ENCODE data around the gene MVB12B. TPM values are rescaled to one million over a fixed set of nuclear protein-coding genes. Genes with fewer than 3 reads are reported as not detected.

MVB12B gene
- total and polyA plus RNA-seq, 2 of the 8 experiments (the other 6 are each of a cell fraction or from before 2014, with no cell fraction given): 2.6 to 5.0 TPM

DNA sequence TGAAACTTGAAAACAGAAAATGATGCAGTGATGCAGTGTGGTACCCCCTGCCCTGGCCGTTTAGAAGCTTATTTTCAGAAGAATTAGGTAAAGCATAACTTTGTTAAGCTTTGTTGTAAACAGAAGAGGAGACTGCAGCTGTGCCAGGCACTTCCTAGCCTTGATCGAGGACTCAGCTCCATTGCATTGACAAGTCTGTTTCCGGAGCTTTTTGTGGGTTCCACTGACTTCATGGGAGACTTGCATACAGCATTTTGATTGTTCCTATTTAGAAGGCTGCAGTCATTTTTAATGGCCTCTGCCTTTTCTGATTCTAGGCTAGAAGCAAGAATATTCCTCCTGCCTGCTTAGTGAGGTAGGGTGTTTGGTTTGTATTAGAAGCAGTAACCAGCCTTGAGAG lies 12.3 kb downstream of the MVB12B start (continued):
- TF ChIP-seq, protein P1, sequence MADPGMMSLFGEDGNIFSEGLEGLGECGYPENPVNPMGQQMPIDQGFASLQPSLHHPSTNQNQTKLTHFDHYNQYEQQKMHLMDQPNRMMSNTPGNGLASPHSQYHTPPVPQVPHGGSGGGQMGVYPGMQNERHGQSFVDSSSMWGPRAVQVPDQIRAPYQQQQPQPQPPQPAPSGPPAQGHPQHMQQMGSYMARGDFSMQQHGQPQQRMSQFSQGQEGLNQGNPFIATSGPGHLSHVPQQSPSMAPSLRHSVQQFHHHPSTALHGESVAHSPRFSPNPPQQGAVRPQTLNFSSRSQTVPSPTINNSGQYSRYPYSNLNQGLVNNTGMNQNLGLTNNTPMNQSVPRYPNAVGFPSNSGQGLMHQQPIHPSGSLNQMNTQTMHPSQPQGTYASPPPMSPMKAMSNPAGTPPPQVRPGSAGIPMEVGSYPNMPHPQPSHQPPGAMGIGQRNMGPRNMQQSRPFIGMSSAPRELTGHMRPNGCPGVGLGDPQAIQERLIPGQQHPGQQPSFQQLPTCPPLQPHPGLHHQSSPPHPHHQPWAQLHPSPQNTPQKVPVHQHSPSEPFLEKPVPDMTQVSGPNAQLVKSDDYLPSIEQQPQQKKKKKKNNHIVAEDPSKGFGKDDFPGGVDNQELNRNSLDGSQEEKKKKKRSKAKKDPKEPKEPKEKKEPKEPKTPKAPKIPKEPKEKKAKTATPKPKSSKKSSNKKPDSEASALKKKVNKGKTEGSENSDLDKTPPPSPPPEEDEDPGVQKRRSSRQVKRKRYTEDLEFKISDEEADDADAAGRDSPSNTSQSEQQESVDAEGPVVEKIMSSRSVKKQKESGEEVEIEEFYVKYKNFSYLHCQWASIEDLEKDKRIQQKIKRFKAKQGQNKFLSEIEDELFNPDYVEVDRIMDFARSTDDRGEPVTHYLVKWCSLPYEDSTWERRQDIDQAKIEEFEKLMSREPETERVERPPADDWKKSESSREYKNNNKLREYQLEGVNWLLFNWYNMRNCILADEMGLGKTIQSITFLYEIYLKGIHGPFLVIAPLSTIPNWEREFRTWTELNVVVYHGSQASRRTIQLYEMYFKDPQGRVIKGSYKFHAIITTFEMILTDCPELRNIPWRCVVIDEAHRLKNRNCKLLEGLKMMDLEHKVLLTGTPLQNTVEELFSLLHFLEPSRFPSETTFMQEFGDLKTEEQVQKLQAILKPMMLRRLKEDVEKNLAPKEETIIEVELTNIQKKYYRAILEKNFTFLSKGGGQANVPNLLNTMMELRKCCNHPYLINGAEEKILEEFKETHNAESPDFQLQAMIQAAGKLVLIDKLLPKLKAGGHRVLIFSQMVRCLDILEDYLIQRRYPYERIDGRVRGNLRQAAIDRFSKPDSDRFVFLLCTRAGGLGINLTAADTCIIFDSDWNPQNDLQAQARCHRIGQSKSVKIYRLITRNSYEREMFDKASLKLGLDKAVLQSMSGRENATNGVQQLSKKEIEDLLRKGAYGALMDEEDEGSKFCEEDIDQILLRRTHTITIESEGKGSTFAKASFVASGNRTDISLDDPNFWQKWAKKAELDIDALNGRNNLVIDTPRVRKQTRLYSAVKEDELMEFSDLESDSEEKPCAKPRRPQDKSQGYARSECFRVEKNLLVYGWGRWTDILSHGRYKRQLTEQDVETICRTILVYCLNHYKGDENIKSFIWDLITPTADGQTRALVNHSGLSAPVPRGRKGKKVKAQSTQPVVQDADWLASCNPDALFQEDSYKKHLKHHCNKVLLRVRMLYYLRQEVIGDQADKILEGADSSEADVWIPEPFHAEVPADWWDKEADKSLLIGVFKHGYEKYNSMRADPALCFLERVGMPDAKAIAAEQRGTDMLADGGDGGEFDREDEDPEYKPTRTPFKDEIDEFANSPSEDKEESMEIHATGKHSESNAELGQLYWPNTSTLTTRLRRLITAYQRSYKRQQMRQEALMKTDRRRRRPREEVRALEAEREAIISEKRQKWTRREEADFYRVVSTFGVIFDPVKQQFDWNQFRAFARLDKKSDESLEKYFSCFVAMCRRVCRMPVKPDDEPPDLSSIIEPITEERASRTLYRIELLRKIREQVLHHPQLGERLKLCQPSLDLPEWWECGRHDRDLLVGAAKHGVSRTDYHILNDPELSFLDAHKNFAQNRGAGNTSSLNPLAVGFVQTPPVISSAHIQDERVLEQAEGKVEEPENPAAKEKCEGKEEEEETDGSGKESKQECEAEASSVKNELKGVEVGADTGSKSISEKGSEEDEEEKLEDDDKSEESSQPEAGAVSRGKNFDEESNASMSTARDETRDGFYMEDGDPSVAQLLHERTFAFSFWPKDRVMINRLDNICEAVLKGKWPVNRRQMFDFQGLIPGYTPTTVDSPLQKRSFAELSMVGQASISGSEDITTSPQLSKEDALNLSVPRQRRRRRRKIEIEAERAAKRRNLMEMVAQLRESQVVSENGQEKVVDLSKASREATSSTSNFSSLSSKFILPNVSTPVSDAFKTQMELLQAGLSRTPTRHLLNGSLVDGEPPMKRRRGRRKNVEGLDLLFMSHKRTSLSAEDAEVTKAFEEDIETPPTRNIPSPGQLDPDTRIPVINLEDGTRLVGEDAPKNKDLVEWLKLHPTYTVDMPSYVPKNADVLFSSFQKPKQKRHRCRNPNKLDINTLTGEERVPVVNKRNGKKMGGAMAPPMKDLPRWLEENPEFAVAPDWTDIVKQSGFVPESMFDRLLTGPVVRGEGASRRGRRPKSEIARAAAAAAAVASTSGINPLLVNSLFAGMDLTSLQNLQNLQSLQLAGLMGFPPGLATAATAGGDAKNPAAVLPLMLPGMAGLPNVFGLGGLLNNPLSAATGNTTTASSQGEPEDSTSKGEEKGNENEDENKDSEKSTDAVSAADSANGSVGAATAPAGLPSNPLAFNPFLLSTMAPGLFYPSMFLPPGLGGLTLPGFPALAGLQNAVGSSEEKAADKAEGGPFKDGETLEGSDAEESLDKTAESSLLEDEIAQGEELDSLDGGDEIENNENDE (IDR thresholded peaks at IDR 0.05; ENCODE audit: insufficient replicate concordance, low read length): no peak
- no peak for TF ChIP-seq SIX5 (IDR thresholded peaks at IDR 0.05; ENCODE audit: low read depth, low read length)
- TF ChIP-seq GTF2F1 (IDR thresholded peaks at IDR 0.05; ENCODE audit: borderline replicate concordance, low read depth, low read length): no peak
- TF ChIP-seq, protein P2, sequence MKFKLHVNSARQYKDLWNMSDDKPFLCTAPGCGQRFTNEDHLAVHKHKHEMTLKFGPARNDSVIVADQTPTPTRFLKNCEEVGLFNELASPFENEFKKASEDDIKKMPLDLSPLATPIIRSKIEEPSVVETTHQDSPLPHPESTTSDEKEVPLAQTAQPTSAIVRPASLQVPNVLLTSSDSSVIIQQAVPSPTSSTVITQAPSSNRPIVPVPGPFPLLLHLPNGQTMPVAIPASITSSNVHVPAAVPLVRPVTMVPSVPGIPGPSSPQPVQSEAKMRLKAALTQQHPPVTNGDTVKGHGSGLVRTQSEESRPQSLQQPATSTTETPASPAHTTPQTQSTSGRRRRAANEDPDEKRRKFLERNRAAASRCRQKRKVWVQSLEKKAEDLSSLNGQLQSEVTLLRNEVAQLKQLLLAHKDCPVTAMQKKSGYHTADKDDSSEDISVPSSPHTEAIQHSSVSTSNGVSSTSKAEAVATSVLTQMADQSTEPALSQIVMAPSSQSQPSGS (IDR thresholded peaks at IDR 0.05; ENCODE audit: low read length): no peak
- no peak for TF ChIP-seq TEAD4 (IDR thresholded peaks at IDR 0.05; ENCODE audit: low read depth, low read length)
- no peak for TF ChIP-seq KDM1A (IDR thresholded peaks at IDR 0.05; ENCODE audit: borderline replicate concordance, low read length)
- TF ChIP-seq, protein P3, sequence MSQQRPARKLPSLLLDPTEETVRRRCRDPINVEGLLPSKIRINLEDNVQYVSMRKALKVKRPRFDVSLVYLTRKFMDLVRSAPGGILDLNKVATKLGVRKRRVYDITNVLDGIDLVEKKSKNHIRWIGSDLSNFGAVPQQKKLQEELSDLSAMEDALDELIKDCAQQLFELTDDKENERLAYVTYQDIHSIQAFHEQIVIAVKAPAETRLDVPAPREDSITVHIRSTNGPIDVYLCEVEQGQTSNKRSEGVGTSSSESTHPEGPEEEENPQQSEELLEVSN (IDR thresholded peaks at IDR 0.05): no peak
- no peak for TF ChIP-seq MAFK (IDR thresholded peaks at IDR 0.05; ENCODE audit: low read depth, low read length)
- no peak for TF ChIP-seq YY1 (IDR thresholded peaks at IDR 0.05; ENCODE audit: low read depth, low read length)
- no peak for TF ChIP-seq JUND (IDR thresholded peaks at IDR 0.05; ENCODE audit: low read length)
